ENCODE data around the gene LACTB. TPM values are rescaled to one million over a fixed set of nuclear protein-coding genes. Genes with fewer than 3 reads are reported as not detected.

LACTB gene
- total RNA-seq, 1 donor from 2014 or later, result 11.2 TPM

GRCh38 chr15:63187589-63188226, 66.0 kb downstream of the LACTB start:
- peaks cover 55% of the 10 kb centered on the region for H3K4me1 Mint-ChIP-seq (ENCODE audit: unreplicated experiment)

GRCh38 chr15:63188247-63188925, 66.7 kb downstream of the LACTB start:
- Mint-ChIP-seq H3K4me3 (ENCODE audit: unreplicated experiment) (peak overlapping the region; percentile 76), H3K4me1 (ENCODE audit: unreplicated experiment) (peaks cover 56% of the 10 kb centered on the region), H3K9me3 (ENCODE audit: unreplicated experiment) (no peaks in the 10 kb centered on the region), H3K27ac (ENCODE audit: unreplicated experiment) (peak overlapping the region; percentile 97), H3K36me3 (ENCODE audit: unreplicated experiment) (no peaks in the 10 kb centered on the region), H3K27me3 (ENCODE audit: unreplicated experiment) (no peaks in the 10 kb centered on the region)
- TF ChIP-seq CTCF (IDR thresholded peaks at IDR 0.05), result no peak
- no peak for DNase-seq (ENCODE audit: extremely low spot score, unreplicated experiment)

More at GRCh38 chr15:63187589-63188226, 66.0 kb downstream of the LACTB start:
- DNase-seq (ENCODE audit: extremely low spot score, unreplicated experiment), result no peak
- no peak overlapping the region for H3K27ac Mint-ChIP-seq (ENCODE audit: unreplicated experiment)
- no peaks in the 10 kb centered on the region for H3K9me3 Mint-ChIP-seq (ENCODE audit: unreplicated experiment)
- no peak overlapping the region for H3K4me3 Mint-ChIP-seq (ENCODE audit: unreplicated experiment)
- no peaks in the 10 kb centered on the region for H3K27me3 Mint-ChIP-seq (ENCODE audit: unreplicated experiment)
- TF ChIP-seq CTCF (IDR thresholded peaks at IDR 0.05), result no peak
- no peaks in the 10 kb centered on the region for H3K36me3 Mint-ChIP-seq (ENCODE audit: unreplicated experiment)

GRCh38 chr15:63188926-63189871, 67.5 kb downstream of the LACTB start, which contains the start of gene RAB8B:
Gene RAB8B, plus strand, starts transcription at chr15:63189606. Its CDS starts 19 bp downstream, at chr15:63189625.
- TF ChIP-seq CTCF (IDR thresholded peaks at IDR 0.05), result no peak
- H3K27ac Mint-ChIP-seq (ENCODE audit: unreplicated experiment), result peak within 1 kb of the TSS; percentile 97
- no peaks in the 10 kb centered on the region for H3K27me3 Mint-ChIP-seq (ENCODE audit: unreplicated experiment)
- peaks cover 62% of the 10 kb centered on the region for H3K4me1 Mint-ChIP-seq (ENCODE audit: unreplicated experiment)
- peak within 1 kb of the TSS; percentile 76 for H3K4me3 Mint-ChIP-seq (ENCODE audit: unreplicated experiment)
- no peaks in the 10 kb centered on the region for H3K9me3 Mint-ChIP-seq (ENCODE audit: unreplicated experiment)
- DNase-seq (ENCODE audit: extremely low spot score, unreplicated experiment), result peak; percentile 99
- no peaks in the 10 kb centered on the region for H3K36me3 Mint-ChIP-seq (ENCODE audit: unreplicated experiment)

GRCh38 chr15:63189941-63190768, 68.5 kb downstream of the LACTB start:
- H3K27me3 Mint-ChIP-seq (ENCODE audit: unreplicated experiment), result no peaks in the 10 kb centered on the region
- H3K36me3 Mint-ChIP-seq (ENCODE audit: unreplicated experiment), result no peaks in the 10 kb centered on the region
- H3K4me3 Mint-ChIP-seq (ENCODE audit: unreplicated experiment), result peak overlapping the region; percentile 76
- H3K9me3 Mint-ChIP-seq (ENCODE audit: unreplicated experiment), result no peaks in the 10 kb centered on the region
- peak overlapping the region; percentile 61 for H3K27ac Mint-ChIP-seq (ENCODE audit: unreplicated experiment)
- no peak for TF ChIP-seq CTCF (IDR thresholded peaks at IDR 0.05)
- DNase-seq (ENCODE audit: extremely low spot score, unreplicated experiment), result no peak
- peaks cover 66% of the 10 kb centered on the region for H3K4me1 Mint-ChIP-seq (ENCODE audit: unreplicated experiment)

All from osteocyte (in vitro differentiated cells).